Activated CD4-positive, alpha-beta T cell treated with anti-CD3 and anti-CD28 coated beads for 36 hours (primary cell): ENCODE results near the gene FHIP2A. TPM values are rescaled to one million over a fixed set of nuclear protein-coding genes. Genes with fewer than 3 reads are reported as not detected.

Source experiments
- ATAC-seq: fragments of 200-7000 bp; cut with Tn5 transposase; one replicate; pipeline ENCODE4 v1.10.0; 2021; ENCODE audit warnings: mild to moderate bottlenecking, moderate library complexity
- CTCF ChIA-PET: fragments of 350-600 bp; sonication (Branson Sonifier 250); formaldehyde crosslinking; loops from one replicate; lab custom pipeline; 2021; ENCODE audit warnings: antibody characterized with exemption; lab: Charles Lee
- POLR2A ChIA-PET: fragments of 350-600 bp; sonication (Branson Sonifier 250); formaldehyde crosslinking; loops from one replicate; lab custom pipeline; 2021; ENCODE audit warnings: antibody characterized with exemption, inconsistent platforms; lab: Charles Lee
- DNase-seq: peaks from one replicate; pipeline ENCODE4 v3.0.0-alpha.2; 2020
- H3K27ac Mint-ChIP-seq: one replicate; pipeline ENCODE4 v1.8.0; 2021; ENCODE audit warnings: mixed read lengths
- H3K27me3 Mint-ChIP-seq: one replicate; pipeline ENCODE4 v1.8.0; 2021; ENCODE audit warnings: mixed read lengths
- H3K36me3 Mint-ChIP-seq: one replicate; pipeline ENCODE4 v1.8.0; 2021; ENCODE audit warnings: low read depth, mixed read lengths
- H3K4me1 Mint-ChIP-seq: one replicate; pipeline ENCODE4 v1.8.0; 2021; ENCODE audit warnings: mixed read lengths
- H3K4me3 Mint-ChIP-seq: one replicate; pipeline ENCODE4 v1.8.0; 2021; ENCODE audit warnings: mild to moderate bottlenecking, moderate library complexity, mixed read lengths
- H3K9me3 Mint-ChIP-seq: one replicate; pipeline ENCODE4 v1.8.0; 2021; ENCODE audit warnings: low read depth, mixed read lengths
- intact Hi-C, 2 experiments: fragments of 100-400 bp; cut with DNase I in 1 of 2; cut with micrococcal nuclease in 1 of 2; formaldehyde crosslinking; loops; one replicate each; pipeline versions ENCODE4 v1.14.2 to v1.15.1; 2022 to 2024; cut with DNase I, micrococcal nuclease
- total RNA-seq, 2 experiments: library from RNA; stranded (reverse); gene quantifications; one replicate each; pipeline ENCODE4 v1.2.3, GENCODE V29; 2021

The FHIP2A gene
- total RNA-seq, 2 experiments from 2014 or later, result 18.4 to 18.6 TPM

DNA sequence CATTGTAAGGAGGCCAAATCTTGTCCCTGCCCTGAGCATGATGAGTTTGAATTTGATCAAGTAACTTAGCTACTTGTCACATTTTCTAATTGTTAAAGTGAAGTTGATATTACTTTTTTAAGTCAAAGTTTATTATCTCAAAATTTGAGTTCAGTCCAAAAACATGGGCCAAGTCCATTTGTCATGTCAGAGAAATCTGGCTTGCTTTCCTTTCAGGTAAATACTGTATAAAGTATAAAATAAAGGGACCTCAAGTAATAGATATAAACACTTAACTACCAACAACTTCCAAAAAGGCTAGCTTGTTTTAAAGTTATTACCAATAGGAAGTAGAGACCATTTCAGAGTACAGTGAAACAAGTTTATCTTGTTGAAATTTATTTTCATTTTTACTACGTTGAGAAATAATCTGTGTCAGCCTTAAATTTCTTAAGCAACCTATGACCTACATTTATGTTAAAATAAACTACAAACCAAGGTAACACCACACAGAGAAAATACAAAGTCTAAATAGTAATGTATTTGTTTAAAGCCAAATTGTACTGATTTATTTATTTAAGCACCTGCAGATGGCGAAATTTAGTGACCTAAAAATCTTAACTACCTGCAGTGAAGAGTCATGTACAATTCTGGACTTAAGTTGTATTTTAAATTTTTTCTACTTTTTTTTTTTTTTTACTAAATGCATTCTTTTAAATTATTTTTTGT is 36.5 kb downstream of the FHIP2A start:
- intact Hi-C loops, result no loop called here
- ChIA-PET POLR2A (no interaction called here), CTCF (interaction anchor here (0.5 to 1.4 kb wide), 3 partner anchors 17 to 33 kb away, joined by 3 to 4 read pairs (median 3); no protein-coding TSS in a partner anchor)
- ATAC-seq (no peak), DNase-seq (no peak)
- no peaks in the 10 kb centered on the region for H3K27me3 Mint-ChIP-seq
- H3K4me3 Mint-ChIP-seq, result no peak overlapping the region
- H3K9me3 Mint-ChIP-seq, result no peaks in the 10 kb centered on the region
- peak overlapping the region; percentile 90 for H3K27ac Mint-ChIP-seq
- peaks cover 44% of the 10 kb centered on the region for H3K36me3 Mint-ChIP-seq
- peaks cover 34% of the 10 kb centered on the region for H3K4me1 Mint-ChIP-seq

DNA sequence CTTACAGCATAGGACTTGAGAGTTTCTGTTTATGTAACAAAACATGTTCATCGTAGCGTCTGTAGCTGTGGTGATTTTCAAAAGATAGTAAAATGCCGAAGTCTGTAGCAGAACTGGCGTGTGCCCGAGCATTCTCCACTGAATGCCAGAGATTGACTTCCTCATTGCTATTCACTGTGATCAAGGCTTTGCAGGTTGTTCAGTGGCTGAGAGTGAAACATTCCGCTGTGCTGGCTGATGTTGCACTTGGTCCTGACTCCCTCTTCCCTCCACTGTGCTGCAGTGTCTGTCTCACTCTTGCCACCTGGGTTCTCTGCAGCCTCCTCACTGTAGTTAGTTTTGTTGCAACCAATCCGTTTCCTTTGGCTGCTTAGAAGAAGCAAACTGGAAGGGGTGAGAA is 37.6 kb downstream of the FHIP2A start:
- H3K27me3 Mint-ChIP-seq, result no peaks in the 10 kb centered on the region
- CTCF ChIA-PET, result interaction anchor here (1.4 kb wide), 1 partner anchor 20 kb away, joined by 3 read pairs; no protein-coding TSS in a partner anchor
- no peak for DNase-seq
- intact Hi-C loops, result no loop called here
- ATAC-seq, result no peak
- H3K4me1 Mint-ChIP-seq, result peaks cover 34% of the 10 kb centered on the region
- no peak overlapping the region for H3K27ac Mint-ChIP-seq
- no peak overlapping the region for H3K4me3 Mint-ChIP-seq
- POLR2A ChIA-PET, result no interaction called here
- H3K9me3 Mint-ChIP-seq, result no peaks in the 10 kb centered on the region
- peaks cover 45% of the 10 kb centered on the region for H3K36me3 Mint-ChIP-seq

DNA sequence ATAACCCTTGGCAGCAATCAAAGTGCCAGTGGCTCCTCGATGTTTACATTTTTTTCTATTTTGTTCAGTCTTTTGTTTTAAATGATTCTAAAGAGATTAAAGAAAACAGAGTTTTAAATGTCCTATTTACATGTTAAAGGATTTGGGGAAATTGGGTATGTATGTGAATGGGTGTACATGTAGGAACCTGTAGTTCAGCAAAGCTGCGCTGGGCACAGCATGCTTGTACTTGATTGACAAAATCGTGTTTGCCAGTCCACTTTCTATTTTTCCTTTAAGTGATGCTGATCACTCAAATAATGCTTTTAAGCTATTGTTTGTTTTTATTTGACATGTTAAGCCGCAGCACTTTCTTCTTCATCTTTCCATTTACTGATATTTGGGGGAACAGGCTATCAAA is 40.9 kb downstream of the FHIP2A start:
- no peaks in the 10 kb centered on the region for H3K9me3 Mint-ChIP-seq
- DNase-seq (no peak), ATAC-seq (no peak)
- H3K27ac Mint-ChIP-seq, result no peak overlapping the region
- no peaks in the 10 kb centered on the region for H3K27me3 Mint-ChIP-seq
- H3K36me3 Mint-ChIP-seq, result peaks cover 33% of the 10 kb centered on the region
- H3K4me1 Mint-ChIP-seq, result peaks cover 7% of the 10 kb centered on the region
- intact Hi-C loops, result no loop called here
- H3K4me3 Mint-ChIP-seq, result no peak overlapping the region
- POLR2A ChIA-PET, result interaction anchor here (0.6 kb wide), 1 partner anchor 1226 kb away, joined by 3 read pairs; no protein-coding TSS in a partner anchor
- CTCF ChIA-PET, result interaction anchor here (0.6 to 1.7 kb wide), 6 partner anchors 10 to 614 kb away, joined by 3 to 5 read pairs (median 4); no protein-coding TSS in a partner anchor

DNA sequence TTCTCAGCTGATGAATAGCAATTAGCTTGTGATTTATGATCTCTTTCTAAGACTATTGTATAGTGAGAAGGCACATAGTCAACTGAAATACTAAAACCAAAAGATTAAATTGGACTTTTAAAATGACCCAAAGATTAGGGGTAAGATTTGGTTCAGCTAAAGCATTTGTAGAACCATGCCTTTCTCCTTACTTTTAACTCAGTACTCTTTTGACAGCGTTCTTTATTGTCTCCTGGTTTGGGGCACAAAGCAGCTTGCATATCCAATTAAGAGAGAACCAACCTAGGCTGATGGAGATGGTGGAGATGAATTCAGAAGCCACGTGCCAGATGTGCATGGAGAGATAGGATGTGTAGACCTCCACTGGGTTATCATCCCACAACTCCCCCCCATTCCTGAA is 45.8 kb downstream of the FHIP2A start:
- peaks cover 13% of the 10 kb centered on the region for H3K36me3 Mint-ChIP-seq
- CTCF ChIA-PET, result no interaction called here

DNA sequence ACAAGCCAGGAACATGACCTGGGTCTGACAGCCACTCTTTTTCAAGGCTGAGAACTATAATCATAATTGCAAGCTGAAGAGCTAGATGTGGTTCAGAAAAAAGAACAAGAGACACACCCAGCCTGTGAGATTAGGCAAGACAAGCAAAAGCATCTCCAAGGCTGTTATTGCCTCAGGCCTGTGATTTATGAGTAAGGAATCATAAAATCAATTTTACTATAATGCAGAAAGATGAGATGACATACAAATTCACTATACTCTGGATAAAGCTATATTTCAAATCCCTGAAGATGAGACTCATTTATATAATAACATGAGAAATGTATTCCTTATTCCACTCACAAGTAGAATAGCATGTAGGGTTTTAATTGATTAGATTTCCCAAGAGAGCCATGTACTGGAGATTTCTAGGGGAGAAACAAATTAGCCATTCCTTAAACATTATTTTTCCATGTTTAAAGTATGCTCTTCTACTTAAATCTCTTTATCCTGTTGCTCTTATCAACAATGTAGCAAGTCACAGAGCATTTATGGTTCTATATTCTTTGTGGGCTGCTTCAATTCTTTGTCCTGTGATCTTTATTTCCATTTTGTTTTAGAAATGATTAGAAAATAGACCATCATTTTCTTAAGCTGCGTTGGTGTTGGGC is 47.4 kb downstream of the FHIP2A start:
- Mint-ChIP-seq H3K4me1 (no peaks in the 10 kb centered on the region), H3K4me3 (no peak overlapping the region), H3K27me3 (peaks cover 6% of the 10 kb centered on the region), H3K27ac (no peak overlapping the region), H3K9me3 (no peaks in the 10 kb centered on the region), H3K36me3 (peaks cover 13% of the 10 kb centered on the region)
- intact Hi-C loops, result no loop called here
- DNase-seq (no peak), ATAC-seq (no peak)
- POLR2A ChIA-PET, result interaction anchor here (0.6 kb wide), 1 partner anchor 104 kb away, joined by 3 read pairs; no protein-coding TSS in a partner anchor
- CTCF ChIA-PET, result interaction anchor here (0.8 to 4.1 kb wide), 2 partner anchors 8 to 11 kb away, joined by 4 to 19 read pairs; no protein-coding TSS in a partner anchor

More for the DNA sequence above, 45.8 kb downstream of the FHIP2A start:
- DNase-seq (no peak), ATAC-seq (no peak)
- intact Hi-C loops, result no loop called here
- Mint-ChIP-seq H3K9me3 (no peaks in the 10 kb centered on the region), H3K27ac (no peak overlapping the region), H3K4me3 (no peak overlapping the region), H3K27me3 (no peaks in the 10 kb centered on the region), H3K4me1 (no peaks in the 10 kb centered on the region)
- POLR2A ChIA-PET, result no interaction called here

DNA sequence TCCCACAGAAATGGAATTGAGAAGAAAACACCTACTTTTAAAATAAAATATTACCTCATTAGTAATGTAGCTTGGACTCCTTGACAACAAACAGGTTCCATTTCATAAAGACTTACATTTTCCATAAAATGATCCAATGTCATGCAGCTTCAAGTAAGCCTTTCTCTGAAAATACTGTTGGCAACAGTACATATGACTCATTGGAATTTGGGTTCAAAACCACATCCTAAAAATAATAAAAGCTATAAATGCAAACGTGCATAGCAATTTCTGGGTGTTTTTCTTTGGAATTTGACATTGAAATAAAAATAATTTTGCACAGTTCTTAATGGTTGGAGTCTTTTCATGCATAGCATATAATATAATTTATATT is 47.9 kb downstream of the FHIP2A start:
- no peak overlapping the region for H3K4me3 Mint-ChIP-seq
- ChIA-PET CTCF (interaction anchor here (4.1 kb wide), 1 partner anchor 10 kb away, joined by 19 read pairs; no protein-coding TSS in a partner anchor), POLR2A (interaction anchor here (0.6 kb wide), 1 partner anchor 104 kb away, joined by 3 read pairs; no protein-coding TSS in a partner anchor)
- no peaks in the 10 kb centered on the region for H3K4me1 Mint-ChIP-seq
- H3K27me3 Mint-ChIP-seq, result peaks cover 6% of the 10 kb centered on the region
- H3K9me3 Mint-ChIP-seq, result no peaks in the 10 kb centered on the region
- H3K36me3 Mint-ChIP-seq, result peaks cover 8% of the 10 kb centered on the region
- H3K27ac Mint-ChIP-seq, result no peak overlapping the region
- intact Hi-C loops, result no loop called here
- DNase-seq (no peak), ATAC-seq (no peak)

DNA sequence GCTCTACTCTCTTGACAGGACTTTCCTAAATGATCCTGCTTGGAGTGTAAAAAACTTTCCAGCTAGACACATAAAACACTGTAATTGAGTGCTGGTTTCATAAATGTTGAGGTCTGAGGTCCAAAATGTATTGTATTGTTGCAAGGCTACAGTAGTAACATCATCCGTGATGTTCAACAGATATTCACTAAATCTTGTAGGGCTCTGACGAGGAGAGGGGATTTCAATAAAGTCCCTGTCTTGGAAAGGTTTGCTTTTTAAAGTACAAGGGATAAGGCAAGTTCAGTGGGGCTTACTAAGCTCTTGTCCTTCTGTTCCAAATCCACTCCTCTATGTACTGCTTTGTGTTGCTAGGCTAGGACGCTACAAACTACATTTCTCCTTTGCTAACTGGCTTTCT is 48.9 kb downstream of the FHIP2A start:
- CTCF ChIA-PET, result interaction anchor here (4.1 kb wide), 1 partner anchor 9 kb away, joined by 19 read pairs; no protein-coding TSS in a partner anchor
- H3K27ac Mint-ChIP-seq, result no peak overlapping the region
- intact Hi-C loops, result no loop called here
- H3K9me3 Mint-ChIP-seq, result no peaks in the 10 kb centered on the region
- H3K27me3 Mint-ChIP-seq, result peaks cover 11% of the 10 kb centered on the region
- H3K36me3 Mint-ChIP-seq, result peaks cover 5% of the 10 kb centered on the region
- no peak for ATAC-seq
- H3K4me1 Mint-ChIP-seq, result peaks cover 3% of the 10 kb centered on the region
- POLR2A ChIA-PET, result no interaction called here
- H3K4me3 Mint-ChIP-seq, result no peak overlapping the region
- no peak for DNase-seq

DNA sequence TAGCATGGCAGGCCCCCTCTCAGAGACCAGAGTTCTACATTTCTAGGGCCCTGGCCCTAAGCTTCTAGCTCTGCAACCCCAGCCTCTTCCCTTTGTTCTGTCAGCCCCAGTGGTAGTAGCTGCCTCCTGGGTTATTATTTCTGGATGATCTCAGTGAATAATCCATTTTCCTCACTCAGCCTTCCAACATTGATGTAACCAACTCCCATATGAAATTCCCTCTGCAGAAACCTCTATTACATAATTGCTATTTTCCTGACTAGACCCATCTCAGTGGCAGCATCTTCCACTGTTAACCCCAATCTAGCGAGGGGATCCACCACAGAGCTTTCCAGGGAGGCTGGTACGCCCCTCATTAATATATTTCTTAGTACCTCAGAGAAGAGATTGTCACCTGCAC is 49.8 kb downstream of the FHIP2A start:
- Mint-ChIP-seq H3K27ac (no peak overlapping the region), H3K9me3 (no peaks in the 10 kb centered on the region), H3K4me3 (no peak overlapping the region), H3K27me3 (peaks cover 18% of the 10 kb centered on the region), H3K4me1 (peaks cover 3% of the 10 kb centered on the region), H3K36me3 (peaks cover 1% of the 10 kb centered on the region)
- CTCF ChIA-PET, result interaction anchor here (2.3 to 4.1 kb wide), 2 partner anchors 8 to 259 kb away, joined by 8 to 19 read pairs; no protein-coding TSS in a partner anchor
- POLR2A ChIA-PET, result no interaction called here
- DNase-seq (no peak), ATAC-seq (no peak)
- intact Hi-C loops, result no loop called here

Other genes with a start within 250 kb of the FHIP2A start
- 100 to 1,000 TPM; 152 to 166 TPM for gene ABLIM1, start 163.5 kb upstream of the FHIP2A start, total RNA-seq
- gene TRUB1, start 116.4 kb downstream of the FHIP2A start, total RNA-seq, result 10 to 100 TPM; 13.4 to 15.0 TPM